HG03575 (cell line): Measurements from ENCODE around the gene SLC7A14.

Experiments used
- ATAC-seq: cut with Tn5 transposase; IDR thresholded peaks from one replicate; pipeline ENCODE4 v1.9.1; 2021; ENCODE audit not compliant: unreplicated experiment, insufficient number of reproducible peaks, low FRiP score; ENCODE audit errors: extremely low read depth

Gene SLC7A14

GRCh38 chr3:170448584-170448983 lies 137.3 kb downstream of the SLC7A14 start:
- ATAC-seq = no peak

- ATAC-seq = no peak
Observed at GRCh38 chr3:170443457-170443856, 142.4 kb downstream of the SLC7A14 start.

- ATAC-seq = no peak
Observed at GRCh38 chr3:170442947-170443346, 142.9 kb downstream of the SLC7A14 start.

GRCh38 chr3:170441412-170441811 lies 144.5 kb downstream of the SLC7A14 start:
- no peak for ATAC-seq

GRCh38 chr3:170440344-170440743 lies 145.5 kb downstream of the SLC7A14 start:
- ATAC-seq = no peak

GRCh38 chr3:170438836-170439235 lies 147.0 kb downstream of the SLC7A14 start:
- ATAC-seq = no peak

GRCh38 chr3:170437696-170438407 lies 148.0 kb downstream of the SLC7A14 start:
- ATAC-seq = no peak

- no peak for ATAC-seq
Observed at GRCh38 chr3:170437176-170437575, 148.7 kb downstream of the SLC7A14 start.

- ATAC-seq = no peak
Observed at GRCh38 chr3:170436697-170437096, 149.2 kb downstream of the SLC7A14 start.

GRCh38 chr3:170432416-170432815 lies 153.5 kb downstream of the SLC7A14 start:
- no peak for ATAC-seq

- no peak for ATAC-seq
Observed at GRCh38 chr3:170431054-170431453, 154.8 kb downstream of the SLC7A14 start.

GRCh38 chr3:170429050-170429449 lies 156.8 kb downstream of the SLC7A14 start:
- no peak for ATAC-seq

- no peak for ATAC-seq
Observed at GRCh38 chr3:170428095-170428494, 157.8 kb downstream of the SLC7A14 start.

GRCh38 chr3:170426240-170426797 lies 159.6 kb downstream of the SLC7A14 start:
- ATAC-seq = no peak

GRCh38 chr3:170425491-170426239 lies 160.2 kb downstream of the SLC7A14 start:
- no peak for ATAC-seq

GRCh38 chr3:170424879-170425278 lies 161.0 kb downstream of the SLC7A14 start:
- ATAC-seq = no peak

GRCh38 chr3:170423001-170423615 lies 162.8 kb downstream of the SLC7A14 start:
- ATAC-seq = no peak

GRCh38 chr3:170421758-170422157 lies 164.1 kb downstream of the SLC7A14 start:
- ATAC-seq = no peak

- no peak for ATAC-seq
Observed at GRCh38 chr3:170421111-170421641, 164.7 kb downstream of the SLC7A14 start.
